NCI-H345 treated with DMSO at 0.1 percent for 48 hours (cell line): ENCODE measurements around the gene LRP1B.
"Not testable (repeated sequence)": the region's sequence is repeated elsewhere in the genome, so short reads cannot be mapped to it uniquely, and the experiment has no call there.

ENCODE experiments used
- DNase-seq: peaks from one replicate; lab custom pipeline; 2025; ENCODE audit not compliant: unreplicated experiment; lab: John Stamatoyannopoulos, UW

Gene LRP1B

DNA sequence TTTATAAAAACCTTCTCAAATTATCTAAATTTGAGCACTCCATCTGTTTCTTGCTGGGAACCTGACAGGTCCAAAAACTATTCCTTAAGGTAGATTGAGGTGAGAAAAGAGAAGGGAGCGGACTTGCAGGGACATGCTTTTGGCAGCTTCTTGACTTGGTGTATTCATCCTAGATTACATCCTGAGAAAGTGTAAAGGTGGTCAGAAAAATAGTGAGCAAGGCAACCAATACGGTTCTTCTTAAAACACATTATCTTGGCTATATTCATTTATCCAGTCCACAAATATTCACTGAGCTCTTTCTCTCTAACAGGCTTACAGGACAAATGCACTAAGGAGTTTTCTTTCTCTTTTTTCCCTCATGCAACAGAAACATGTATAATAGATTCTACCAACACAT is 230.0 kb downstream of the LRP1B start:
- DNase-seq, result no peak

DNA sequence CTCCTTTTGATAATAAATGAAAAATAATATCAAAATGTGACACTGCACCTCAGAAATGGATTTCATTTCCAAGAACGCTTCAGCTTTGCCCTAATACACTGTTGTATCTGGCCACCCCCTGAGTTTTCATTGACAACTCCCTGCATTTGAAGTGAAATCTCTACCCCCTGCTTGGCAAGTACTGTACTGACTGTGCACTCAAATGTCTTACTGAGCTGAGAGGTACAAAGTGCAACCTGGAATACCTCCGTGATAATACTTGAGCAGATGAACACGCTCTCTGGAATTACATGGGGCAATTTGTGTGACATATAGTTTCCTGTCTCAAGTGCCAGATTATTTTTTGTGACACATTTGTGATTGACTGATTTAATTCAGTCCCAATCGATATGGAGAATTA is 231.1 kb downstream of the LRP1B start:
- DNase-seq, result no peak

DNA sequence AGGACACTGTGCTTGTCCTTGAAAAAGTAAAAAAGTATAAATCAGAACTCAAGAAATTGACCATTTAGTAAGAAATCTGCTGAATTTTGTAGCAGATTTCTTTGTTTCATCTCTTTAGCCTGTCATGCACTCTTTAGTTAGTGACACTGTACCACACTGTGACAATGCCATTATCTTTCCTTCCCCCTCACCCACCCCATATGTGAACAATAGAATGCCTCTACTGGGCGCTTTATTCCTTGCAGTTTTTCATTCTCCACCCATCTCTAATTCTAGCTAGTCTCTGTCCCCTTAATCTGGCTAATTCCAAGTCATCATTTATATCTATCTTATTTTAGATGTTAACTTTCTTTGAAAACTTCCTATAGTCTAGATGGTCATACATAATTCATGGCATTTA is 241.0 kb downstream of the LRP1B start:
- DNase-seq, result no peak

- DNase-seq, result no peak
These were observed 241.7 kb downstream of the LRP1B start for GRCh38 chr2:141888987-141889555.

DNA sequence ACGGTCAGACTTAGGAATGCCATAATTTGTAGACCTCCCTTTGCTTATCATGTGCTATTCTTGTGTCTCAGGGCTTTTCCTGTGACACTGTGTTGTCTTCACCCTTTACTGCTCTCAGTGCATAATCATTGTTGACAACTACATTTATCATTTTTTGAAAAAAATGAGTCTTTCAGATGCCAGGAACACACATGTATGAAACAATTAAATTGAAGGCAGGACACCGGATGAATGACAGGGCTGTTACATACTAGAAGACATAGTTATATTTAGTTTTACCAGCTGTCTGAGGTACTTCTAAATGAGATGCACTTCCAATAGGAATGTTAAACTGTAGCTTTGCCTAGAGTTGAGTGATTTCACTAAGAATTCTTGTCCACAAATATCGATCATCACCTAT is 243.5 kb downstream of the LRP1B start:
- DNase-seq, result no peak

DNA sequence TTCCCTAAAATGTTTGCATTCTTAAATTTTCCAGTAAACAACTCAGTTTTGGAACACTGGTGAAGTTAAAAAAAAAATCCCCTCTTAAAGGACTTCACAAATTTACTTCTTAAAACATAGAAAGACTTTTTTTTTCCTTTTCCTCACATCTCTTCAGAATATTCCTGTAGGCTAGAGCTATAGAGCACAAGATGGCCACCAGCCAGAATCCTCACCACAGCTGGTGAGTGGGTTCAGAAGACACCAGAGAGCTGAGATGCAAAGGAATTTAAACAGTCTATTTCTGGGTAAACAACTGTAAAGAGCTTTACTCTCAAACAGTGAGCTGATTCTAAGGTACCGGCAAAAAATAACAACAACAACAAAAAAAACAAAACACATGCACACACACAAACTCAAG is 252.8 kb downstream of the LRP1B start:
- no peak for DNase-seq

- DNase-seq, result no peak
These were observed 258.7 kb downstream of the LRP1B start for GRCh38 chr2:141871913-141872634.

DNA sequence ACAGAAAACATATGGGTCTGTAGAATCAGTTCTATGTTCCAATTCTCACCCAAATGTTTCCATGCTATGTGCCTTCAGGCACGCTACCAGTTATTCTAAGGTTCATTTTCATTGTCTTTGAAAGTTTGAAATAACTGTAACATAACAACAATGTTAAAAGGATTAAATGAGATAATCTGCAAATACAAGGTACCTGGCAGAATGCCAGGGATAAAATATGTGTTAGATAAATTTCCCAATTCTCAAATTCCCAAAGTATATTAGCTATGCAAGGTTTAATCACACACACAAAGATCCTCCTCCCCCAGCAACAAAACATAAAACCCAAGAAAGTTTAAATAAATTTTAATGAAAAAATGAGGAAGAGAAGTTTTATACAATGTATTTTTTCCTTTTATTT is 261.2 kb downstream of the LRP1B start:
- no peak for DNase-seq

- no peak for DNase-seq
These were observed 266.9 kb downstream of the LRP1B start for GRCh38 chr2:141863964-141864363.

- no peak for DNase-seq
These were observed 274.4 kb downstream of the LRP1B start for GRCh38 chr2:141856215-141856919.

- DNase-seq, result no peak
These were observed 282.6 kb downstream of the LRP1B start for GRCh38 chr2:141848191-141848590.

DNA sequence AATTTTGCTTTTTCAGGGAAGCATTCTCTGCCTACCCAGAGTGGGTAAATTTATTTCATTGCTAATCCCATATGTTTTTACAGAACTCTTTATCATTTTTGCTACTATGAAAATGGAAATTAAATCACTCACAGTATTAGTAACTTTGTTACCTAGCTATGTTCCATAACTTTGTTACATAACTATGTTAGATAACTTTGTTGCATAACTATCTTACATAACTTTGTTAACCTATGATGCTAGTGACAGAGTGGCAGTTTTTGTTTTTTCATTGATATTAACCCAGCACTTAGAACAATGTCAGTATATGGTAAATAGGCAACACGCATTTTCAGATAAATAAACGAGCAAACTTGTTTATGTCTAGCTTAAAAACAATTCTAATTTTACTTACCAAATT is 286.6 kb downstream of the LRP1B start:
- no peak for DNase-seq

DNA sequence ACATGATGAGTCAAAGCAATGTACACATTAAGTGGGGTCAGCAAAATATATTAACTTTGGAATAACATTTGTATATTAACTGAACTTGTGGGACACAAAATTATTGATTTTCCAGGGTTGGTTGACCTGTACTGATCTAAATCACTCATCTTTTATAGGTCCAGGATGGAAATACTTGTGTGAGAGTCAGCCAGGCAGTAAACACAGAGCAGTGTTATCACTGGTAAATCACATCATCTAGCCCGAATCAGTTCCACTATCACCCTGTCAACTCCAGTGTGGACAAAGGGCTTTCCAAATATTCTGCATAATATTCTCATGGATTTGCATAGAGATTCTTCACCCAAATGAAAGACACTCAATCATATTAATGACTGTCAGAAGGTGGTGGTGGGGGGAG is 295.7 kb downstream of the LRP1B start:
- no peak for DNase-seq

DNA sequence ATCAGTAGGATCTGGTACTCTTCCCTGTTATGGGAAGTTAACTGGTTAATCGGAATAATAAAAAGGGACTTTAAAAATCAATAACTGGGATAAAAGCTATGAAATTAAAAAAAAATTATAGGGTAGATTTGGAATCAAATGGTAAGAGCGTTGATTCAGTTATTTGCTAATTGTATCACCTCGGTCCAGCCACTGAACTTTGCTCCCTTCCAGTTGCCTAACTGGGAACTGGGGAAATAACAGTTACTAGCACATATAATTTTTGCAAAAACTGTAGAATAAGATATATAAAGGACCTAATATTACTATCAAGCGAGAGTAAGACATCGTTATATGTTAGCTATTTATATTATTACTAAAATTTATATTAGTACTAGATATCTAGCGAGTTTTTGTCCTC is 302.1 kb downstream of the LRP1B start:
- no peak for DNase-seq

DNA sequence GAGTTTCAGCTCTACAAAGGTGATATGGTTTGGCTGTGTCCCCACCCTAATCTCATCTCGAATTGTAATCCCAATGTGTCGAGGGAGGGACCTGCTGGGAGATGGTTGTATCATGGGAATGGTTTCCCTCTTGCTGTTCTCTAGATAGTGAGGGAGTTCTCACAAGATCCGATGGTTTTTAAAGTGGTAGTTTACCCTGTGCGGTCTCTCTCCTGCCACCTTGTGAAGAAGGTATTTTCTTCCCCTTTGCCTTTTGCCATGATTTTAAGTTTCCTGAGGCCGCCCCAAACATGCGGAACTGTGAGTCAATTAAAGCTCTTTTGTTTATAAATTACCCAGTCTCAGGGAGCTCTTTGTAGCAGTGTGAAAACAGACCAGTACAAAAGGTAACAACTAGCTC is 306.0 kb downstream of the LRP1B start:
- no peak for DNase-seq

- DNase-seq, result no peak
These were observed 309.9 kb downstream of the LRP1B start for GRCh38 chr2:141820893-141821292.

- not testable (repeated sequence) for DNase-seq
These were observed 315.5 kb downstream of the LRP1B start for GRCh38 chr2:141815320-141815719.

DNA sequence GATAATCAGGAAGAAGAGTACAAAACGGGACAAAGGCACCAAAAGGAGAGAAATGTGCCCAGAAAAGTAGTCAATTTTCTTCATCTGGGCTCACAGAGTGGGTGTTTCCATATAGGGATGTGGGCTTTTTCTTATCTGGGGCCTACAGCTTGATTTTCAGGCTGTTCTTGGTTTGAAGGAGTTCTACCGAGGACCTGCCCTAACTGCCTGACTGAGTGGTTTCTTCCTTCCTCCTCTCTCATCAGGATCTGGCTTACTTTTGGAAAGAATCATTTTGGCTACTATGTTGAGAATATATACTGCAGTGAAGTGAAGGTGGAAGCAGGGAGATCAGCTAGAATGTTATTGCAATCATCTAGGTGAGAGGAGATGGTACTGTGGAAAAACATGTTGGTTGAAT is 316.7 kb downstream of the LRP1B start:
- no peak for DNase-seq

DNA sequence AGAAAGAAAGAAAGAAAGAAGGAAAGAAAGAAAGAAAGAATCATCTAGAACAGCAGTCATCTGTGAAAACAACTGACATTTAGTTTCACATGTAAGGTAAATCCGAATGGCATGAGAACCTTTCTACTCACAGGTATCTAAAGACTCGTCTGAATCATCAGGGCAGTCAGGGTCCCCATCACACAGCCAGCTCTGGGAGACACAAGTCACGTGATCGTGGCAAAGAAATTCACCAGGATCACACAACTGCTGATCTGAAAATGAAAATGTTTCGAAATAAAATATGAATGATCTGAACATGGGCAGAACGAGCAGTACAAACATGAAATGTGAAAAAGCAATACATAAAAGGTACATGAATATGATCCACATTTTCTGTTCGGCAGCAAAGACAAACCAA is 320.7 kb downstream of the LRP1B start:
- DNase-seq, result no peak

DNA sequence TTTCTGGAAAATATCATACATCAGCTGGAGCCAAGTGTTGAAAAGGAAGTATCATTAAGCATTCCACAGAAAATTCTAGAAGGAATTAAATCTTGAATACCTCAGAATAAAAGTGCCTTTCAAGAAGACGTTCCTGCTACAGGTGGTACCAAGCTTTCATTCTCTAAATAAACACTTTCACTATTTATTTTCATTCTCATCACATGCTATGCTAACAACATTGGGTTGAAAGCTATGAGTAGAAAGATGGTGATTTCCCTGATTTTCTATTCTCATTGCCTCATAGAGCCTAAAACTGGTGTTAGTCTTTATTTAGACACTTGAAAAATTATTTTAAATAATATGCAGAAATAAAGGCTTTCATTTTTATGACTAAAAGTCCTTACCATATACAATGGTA is 324.7 kb downstream of the LRP1B start:
- no peak for DNase-seq

DNA sequence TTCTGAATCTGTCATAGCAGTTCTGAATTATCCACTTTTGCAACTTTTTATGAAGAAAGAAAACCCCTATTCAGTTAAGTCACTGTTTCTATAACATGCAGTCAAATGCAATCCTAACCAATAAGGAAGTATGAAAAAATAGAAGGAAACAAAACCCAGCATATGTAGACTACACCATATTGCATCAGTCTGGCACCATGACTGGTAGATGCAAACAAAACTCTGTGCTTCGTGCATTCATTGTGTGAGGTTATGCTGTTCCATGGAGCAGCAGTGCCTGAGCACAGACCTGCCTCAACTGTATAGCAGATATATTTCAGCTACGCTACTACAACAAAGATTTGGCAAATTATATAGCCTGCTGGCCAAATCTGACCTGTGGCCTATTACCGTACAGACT is 325.5 kb downstream of the LRP1B start:
- no peak for DNase-seq

DNA sequence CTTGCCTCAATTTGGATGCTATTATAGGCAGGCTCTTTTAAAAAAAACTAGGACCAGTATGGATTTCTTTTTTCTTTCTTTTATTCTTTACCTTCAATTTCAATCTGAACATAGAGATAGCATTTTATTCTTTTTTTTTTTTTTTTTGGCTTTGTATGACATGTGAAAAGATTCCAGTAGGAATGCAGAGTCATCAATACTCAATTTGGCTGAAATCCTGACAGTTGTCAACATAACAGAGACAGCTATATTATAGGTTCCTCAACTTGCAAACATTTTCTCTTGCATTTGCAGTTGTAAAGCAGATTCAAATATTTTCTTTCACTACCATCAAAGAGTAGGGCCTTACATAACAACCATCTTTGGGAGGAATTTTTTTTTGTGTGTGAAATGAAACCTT is 334.4 kb downstream of the LRP1B start:
- DNase-seq, result no peak

- no peak for DNase-seq
These were observed 339.3 kb downstream of the LRP1B start for GRCh38 chr2:141791521-141791920.
